ENCODE data around the gene B9D2.
"Not testable (repeated sequence)": the region's sequence is repeated elsewhere in the genome, so short reads cannot be mapped to it uniquely, and the experiment has no call there.

The B9D2 gene

GRCh38 chr19:41386442-41386841 lies 22.5 kb upstream of the B9D2 start:
- no peak for ATAC-seq

DNA sequence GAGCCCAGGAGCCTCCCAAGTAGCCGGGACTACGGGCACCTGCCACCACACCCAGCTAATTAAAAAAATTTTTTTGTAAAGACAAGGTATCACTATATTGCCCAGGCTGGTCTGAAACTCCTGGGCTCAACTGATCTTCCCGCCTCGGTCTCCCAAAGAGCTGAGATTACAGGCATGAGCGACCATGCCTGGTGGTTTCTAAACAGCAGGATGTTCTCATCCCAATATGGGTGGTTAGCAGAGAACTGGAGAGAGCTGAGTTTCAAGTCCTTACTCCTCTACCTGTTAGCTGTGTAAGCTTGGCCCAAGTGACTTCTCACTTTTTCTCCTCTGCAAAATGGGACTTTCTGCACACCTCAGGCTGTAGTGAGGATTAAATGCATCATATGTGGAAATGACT lies 20.4 kb upstream of the B9D2 start:
- no peak for ATAC-seq

DNA sequence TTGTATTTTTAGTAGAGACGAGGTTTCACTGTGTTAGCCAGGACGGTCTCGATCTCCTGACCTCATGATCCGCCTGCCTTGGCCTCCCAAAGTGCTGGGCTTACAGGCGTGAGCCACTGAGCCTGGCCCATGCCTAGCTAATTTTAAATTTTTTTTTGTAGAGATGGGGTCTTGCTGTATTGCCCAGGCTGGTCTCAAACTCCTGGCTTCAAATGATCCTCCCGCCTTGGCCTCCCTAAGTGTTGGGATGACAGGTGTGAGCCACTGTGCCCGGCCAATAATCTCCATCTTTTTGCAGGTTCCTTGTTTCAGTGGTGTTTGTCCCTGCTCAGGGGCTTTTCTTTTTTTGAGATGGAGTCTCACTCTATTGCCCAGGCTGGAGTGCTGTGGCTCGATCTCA lies 17.6 kb upstream of the B9D2 start:
- not testable (repeated sequence) for ATAC-seq

- peak in 1 of 2 donors; percentile 18 for ATAC-seq
These were observed 14.2 kb upstream of the B9D2 start for GRCh38 chr19:41377977-41378709.

- ATAC-seq, result peak; percentile 55 to 67
These were observed 13.0 kb upstream of the B9D2 start for GRCh38 chr19:41376998-41377365.

- peak; percentile 38 for ATAC-seq
These were observed 12.5 kb upstream of the B9D2 start, which contains the start of gene TMEM91 for GRCh38 chr19:41376241-41376997. TSS of gene TMEM91 (plus strand) at chr19:41376533. CDS start at chr19:41378310, 1,777 bp downstream.

- no peak for ATAC-seq
These were observed 10.0 kb upstream of the B9D2 start for GRCh38 chr19:41373993-41374392.

DNA sequence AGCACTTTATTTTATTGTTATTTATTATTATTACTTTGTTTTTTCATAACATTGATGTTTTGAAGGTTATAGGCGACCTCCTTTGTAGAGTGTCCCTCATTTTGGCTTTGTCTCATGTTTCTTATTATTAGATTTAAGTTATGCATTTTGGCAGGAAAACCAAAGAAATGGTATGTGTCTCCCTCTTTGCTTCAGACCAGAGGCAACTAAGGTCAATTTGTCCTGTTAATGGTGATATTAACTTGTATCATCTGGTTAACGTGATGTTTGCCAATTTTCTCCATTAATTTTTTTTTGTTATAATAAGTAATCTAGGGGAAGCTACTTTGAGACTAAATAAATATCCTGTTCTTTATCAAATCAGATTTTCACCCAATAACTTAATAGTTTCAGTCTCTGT lies 8.6 kb upstream of the B9D2 start:
- ATAC-seq, result no peak

DNA sequence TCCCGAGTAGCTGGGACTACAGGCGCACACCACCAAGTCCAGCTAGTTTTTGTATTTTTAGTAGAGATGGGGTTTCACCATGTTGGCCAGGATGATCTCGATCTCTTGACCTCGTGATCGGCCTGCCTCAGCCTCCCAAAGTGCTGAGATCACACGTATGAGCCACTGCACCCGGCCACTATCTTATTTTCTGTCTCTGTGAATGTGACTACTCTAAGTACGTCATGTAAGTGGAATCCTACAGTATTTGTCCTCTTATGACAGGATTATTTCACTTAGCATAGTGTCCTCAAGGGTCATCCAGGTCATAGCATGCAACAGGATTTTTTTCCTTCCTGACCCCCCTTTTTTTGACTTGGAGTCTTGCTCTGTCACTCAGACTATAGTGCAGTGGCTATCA lies 7.6 kb upstream of the B9D2 start:
- no peak for ATAC-seq

- not testable (repeated sequence) for ATAC-seq
These were observed 7.2 kb upstream of the B9D2 start for GRCh38 chr19:41371119-41371518.

DNA sequence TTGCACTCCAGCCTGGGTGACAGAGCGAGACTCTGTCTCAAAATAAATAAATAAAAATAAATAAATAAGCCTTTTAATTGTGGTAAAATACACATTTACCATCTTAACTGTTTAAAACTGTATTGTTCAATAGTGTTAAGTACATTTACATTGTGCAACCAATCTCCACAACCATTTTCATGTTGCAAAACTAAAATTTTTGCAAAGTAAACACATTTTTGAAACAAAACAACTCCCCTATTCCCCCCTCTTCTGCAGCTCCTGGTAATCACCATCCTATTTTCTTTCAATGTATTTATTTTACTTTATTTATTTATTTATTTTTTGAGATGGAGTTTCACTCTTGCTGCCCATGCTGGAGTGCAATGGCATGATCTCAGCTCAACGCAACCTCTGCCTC lies 5.8 kb upstream of the B9D2 start:
- ATAC-seq, result no peak

- ATAC-seq, result no peak
These were observed 3.9 kb upstream of the B9D2 start for GRCh38 chr19:41367848-41368301.

- no peak for ATAC-seq
These were observed 2.1 kb upstream of the B9D2 start for GRCh38 chr19:41366089-41366488.

GRCh38 chr19:41364524-41365391 lies 809 bp upstream of the B9D2 start:
- ATAC-seq, result no peak

DNA sequence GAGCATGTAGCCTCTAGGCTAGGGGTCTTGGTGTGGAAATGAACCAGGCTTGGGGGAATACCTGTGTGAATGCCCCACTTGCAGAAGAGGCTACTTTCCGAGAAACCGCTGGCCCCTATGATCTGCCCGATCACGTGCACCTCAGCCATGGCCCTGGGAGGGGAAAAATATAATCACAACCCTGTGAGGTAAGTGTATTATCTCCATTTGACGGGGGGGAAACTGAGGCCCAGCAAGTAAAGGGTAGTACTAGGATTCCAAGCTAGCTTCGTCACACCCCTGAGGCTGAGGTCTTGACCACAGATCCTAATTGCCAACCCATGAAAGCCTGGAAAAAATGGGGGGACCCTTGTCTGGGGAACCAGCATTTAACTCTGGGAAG lies 587 bp downstream of the B9D2 start:
- no peak for ATAC-seq

DNA sequence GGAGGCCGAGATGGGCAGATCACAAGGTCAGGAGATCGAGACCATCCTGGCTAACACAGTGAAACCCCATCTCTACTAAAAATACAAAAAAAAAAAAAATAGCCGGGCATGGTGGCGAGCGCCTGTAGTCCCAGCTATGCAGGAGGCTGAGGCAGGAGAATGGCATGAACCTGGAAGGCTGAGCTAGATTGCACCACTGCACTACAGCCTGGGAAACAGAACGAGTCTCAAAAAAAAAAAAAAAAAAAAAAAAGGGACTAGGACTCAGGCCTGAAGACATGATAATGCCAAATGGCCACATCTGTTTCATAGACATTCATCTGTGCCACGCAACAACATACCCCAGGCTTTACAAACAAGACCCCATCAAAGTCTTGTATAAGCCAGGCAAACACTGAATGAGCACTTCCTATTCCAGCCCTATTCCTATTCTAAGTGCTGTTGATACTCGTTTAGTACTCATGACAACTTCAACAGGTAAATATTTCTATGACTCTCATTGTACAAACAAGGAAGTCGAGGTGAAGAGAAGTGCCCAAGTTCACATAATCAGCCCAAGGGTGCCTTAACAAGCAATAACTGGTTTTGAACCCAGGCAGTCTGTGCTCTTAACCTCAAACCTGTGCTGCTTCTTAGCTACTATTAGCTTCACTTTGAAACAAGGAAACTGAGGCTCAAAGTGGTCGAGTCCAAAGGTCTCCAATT lies 1.7 kb downstream of the B9D2 start:
- ATAC-seq, result no peak

- ATAC-seq, result no peak
These were observed 4.2 kb downstream of the B9D2 start for GRCh38 chr19:41359741-41360140.

DNA sequence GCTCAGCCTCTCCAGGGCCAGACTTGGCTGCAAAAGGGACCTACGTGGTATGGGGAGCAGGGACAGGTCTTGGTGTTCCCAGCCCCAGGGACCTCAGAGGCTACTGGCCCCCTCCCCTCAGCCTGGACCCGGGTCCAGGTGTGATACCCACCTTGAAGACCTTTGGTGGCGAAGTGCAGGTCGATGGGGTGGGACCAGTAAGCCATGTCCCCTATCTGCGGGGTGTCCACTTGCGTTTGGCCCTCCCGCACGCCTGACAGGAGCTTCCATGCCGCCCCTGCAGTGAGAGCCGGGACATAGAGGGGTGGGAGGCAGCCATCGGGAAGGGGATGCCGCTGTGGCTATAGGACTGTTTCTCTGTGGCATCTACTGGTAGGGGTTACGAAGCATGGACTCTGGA lies 6.2 kb downstream of the B9D2 start:
- ATAC-seq, result no peak

- ATAC-seq, result no peak
These were observed 6.8 kb downstream of the B9D2 start for GRCh38 chr19:41356984-41357739.

DNA sequence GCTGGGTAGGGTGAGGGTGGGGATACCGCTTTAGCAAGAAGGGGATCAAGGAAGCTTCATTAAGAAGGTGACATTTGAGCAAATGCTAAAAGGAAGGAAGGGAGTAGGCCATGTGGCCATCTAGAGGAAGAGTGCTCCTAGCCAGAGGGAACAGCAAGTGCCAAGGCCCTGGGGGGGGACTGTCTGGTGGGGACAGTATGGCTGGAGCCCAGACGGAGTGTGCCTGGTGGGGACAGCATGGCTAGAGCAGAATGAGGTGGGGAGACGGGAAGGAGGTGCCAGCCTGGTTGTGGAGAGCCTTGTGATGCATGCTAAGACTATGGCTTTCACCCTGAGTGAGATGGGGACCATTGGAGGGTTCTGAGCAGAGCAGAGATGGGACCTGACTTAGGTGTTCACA lies 8.1 kb downstream of the B9D2 start:
- ATAC-seq, result no peak

DNA sequence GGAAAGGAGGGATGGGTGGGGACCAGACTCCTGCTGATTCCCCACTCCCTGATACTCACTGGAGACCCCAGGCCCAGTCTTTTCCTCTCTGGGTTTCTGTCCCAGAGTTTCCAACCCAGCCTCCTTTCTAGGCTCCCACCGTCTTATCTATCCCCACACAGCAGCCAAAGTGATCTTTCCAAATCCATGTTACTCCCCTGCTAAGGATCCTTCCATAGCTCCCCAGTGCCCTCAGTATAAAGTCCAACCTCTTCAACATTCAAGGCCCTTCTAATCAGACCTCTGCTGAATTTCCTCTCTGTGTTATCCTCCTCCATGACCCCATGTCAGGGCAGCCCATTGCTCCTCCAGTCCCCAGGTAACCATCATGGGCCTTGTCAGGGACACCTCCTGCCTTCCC lies 8.9 kb downstream of the B9D2 start:
- no peak for ATAC-seq

All from activated CD4-positive, CD25-positive, alpha-beta regulatory T cell treated with anti-CD3 and anti-CD28 coated beads, Interleukin-2, amount 50 U/mL, for 24 hours (primary cell).